GM18873 (cell line): ENCODE measurements around the gene ADAMTSL2.

ENCODE experiments used
- ATAC-seq: cut with Tn5 transposase; IDR thresholded peaks from one replicate; pipeline ENCODE4 v1.9.1; 2021; ENCODE audit warnings: mild to moderate bottlenecking, moderate library complexity, moderate number of reproducible peaks; ENCODE audit not compliant: unreplicated experiment, low FRiP score

The ADAMTSL2 gene

DNA sequence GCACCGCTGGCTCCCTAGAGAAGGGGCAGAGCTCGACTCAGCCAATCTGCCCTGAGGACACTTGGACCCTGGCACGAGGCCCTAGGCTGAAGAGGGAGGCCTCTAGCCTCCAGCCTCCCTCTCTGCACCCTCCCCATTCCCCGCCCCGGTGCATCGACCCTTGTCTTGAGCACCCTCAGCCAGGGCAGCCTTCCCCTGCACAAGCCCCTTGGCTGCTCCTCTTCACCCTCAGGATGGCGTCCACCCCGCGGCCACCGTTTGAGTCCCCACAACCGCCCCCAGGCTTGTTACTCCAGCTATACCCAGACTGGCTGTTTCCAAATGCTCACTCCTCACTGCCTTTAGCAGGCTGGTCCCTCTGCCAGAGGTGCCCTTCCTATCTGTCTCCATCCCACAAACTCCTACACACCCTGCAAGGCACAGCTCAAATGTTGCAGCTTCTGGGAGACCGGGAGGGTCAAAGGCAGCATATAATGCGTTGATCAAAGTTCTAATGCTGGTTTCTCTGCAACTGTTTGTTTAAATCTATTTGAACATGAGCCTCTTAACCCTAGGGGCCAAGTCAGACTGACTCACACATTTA, 81.2 kb downstream of the ADAMTSL2 start:
- ATAC-seq, result no peak

DNA sequence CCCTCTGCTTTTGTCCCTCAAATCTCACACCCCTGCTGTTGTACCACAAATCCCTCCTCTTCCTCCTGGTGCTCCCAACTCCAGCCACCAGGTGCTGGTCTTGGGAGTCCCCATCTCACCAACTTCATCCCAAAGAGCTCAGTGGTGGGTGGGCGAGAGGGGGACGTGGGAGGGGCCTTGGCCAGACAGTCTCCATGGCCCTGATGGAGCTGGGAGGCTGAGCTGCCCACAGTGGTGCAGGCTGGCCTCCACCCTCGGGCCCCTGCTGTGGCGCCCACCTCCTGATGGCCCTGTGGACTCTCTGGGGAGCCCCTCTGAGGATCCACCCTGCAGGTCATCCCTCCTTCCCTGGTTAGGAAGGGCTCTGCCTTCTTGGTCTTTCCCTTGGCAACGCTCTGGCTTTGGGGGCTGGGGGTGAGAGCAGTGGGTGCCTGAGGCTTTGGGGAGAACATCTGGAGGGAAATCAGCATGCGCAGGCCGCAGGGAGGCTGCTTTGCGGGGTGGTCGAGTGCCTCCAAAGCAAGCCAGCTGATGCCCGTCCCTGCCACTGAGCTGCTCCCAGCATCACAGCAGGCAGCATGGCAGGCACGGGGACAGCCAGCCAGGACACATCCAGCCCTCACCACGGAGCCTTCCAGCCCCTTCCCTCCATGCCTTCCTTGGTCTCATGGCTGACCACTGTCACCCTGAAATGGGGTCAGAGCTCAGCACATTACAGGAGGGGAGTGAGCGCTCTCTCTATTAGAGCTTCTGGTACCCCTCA, 82.3 kb downstream of the ADAMTSL2 start:
- ATAC-seq, result no peak

DNA sequence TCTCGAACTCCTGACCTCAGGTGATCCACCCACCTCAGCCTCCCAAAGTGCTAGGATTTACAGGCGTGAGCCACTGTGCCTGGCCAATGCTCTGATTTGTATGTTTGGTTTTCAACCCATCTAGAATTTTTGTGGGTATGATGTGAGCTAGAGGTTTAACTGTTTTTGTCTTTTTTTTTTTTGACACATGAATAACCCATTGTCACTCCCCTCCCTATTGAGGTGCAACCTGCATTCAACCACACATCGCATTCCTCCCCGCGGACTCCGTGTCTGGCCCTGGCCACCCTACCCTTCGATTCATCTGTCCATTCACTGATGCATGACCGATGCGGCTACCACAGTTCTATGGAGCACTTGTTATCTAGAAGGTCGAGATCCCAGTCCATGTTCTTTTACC, 84.2 kb downstream of the ADAMTSL2 start:
- no peak for ATAC-seq

DNA sequence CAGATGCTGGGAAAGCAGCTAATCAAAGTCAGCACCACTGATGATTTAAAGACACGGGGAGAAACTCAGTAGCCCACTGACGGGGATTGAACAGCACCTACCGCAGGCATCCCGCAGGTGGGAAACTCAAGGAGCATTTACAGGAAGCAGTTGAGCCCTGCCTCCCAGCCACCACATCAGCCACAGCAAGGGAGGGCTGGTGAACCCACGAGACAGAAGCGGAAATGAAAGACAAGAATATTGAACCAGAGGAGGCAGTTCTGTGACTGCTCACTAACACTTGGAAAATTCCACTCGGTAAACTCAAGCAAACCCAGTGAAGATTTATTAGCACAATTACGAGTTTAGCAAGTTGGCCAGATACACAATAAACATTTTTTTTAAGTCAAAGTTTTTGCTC, 85.3 kb downstream of the ADAMTSL2 start:
- no peak for ATAC-seq

DNA sequence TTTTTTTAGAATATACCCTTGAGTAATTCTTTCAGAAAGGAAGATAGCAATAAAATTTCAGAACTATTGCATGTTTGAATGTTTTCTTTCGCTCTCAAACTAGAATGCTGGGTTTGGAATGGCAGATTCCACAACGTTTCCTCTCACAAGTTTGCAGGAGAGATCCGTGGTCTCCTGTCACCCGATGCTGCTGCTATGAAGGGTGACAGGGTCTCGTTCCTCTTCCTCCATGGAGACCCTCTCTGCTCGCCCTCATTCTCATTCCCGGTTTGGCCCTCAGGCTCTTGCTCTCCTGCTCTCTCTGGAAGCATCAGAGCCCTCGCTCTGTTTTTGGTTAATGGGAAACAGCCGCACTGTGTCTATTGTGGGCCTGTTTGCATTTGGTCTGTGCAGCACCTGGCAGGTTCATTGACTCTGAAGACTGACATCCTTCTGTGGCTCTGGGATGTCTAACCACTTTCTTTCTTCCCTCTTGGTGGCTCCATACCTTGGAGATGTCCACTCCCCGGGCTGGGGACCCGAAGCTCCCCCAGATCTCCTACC, 87.3 kb downstream of the ADAMTSL2 start:
- no peak for ATAC-seq

DNA sequence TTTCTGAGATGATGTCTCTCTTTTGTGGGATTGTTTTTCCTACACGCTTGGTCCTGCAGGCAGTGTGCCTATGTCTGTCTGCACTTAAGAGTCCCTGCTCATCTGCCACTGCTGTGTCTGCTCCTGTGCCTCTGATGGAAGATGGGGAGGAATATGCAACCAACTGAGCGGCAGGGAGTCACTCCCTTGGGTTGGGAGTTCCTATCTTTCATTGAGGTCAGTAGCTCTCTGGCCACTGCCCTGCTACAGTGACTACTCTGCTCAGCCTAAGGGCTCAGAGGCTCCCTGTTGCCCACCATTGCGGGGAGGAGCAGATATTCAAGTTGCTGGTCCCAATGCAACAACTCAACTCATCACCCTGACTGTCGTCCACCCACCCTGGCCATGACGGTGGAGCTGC, 88.1 kb downstream of the ADAMTSL2 start:
- ATAC-seq, result no peak
